Measurements from ENCODE around the gene FAM184A. TPM values are rescaled to one million over a fixed set of nuclear protein-coding genes. Genes with fewer than 3 reads are reported as not detected.

FAM184A gene
- total RNA-seq, 2 donors from 2014 or later, result 6.5 to 9.9 TPM

DNA sequence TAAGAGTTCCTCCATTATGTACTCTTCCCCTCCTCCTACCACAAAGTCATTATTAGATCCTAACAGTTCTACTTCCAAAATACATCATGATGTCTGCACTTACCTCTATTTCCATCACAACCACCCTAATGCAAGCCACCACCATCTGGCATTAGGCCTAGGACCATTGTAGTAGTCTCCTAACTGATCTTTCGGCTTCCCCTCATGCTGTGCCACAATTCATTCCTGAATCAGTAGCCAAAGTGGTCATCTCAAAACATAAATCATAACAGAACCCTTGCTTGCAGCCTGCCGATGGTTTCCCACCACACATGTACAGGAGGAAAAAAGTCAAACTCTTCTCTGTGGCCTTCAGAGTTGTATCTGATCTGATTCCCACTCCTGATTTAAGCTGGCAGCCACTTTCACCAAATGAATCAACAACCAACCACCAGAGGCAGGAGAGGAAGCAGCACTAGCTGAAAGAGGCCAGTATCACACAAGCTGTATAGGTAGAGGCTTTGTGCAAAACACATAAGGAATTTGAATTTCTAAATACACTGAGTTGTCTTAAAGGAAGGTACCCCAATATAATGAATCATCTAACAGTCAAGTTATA lies 26.1 kb downstream of the FAM184A start:
- TF ChIP-seq POLR2A (IDR thresholded peaks at IDR 0.05) (no peak), CTCF (IDR thresholded peaks at IDR 0.05) (no peak)
- Histone ChIP-seq H3K27me3 (no peaks in the 10 kb centered on the region), H3K9me3 (no peaks in the 10 kb centered on the region), H3K36me3 (replicated peaks in 1 of 2; ENCODE audit: insufficient read depth in 1 of 2, low read depth in 2 of 2) (no peaks in the 10 kb centered on the region), H3K4me3 (no peak overlapping the region), H3K4me1 (no peaks in the 10 kb centered on the region), H3K27ac (no peak overlapping the region)
- intact Hi-C loops (cut with DNase I), result no loop called here
- ATAC-seq (no peak), DNase-seq (no peak)
- WGBS, 2 donors, result 67 to 78% methylated on average over 2 of the region's 2 CpGs

- DNase-seq, result no peak
- 86 to 87% methylated on average over 5 of the region's 5 CpGs for WGBS, 2 donors
- intact Hi-C loops (cut with DNase I), result no loop called here
- TF ChIP-seq POLR2A (IDR thresholded peaks at IDR 0.05), result no peak
- no peak for TF ChIP-seq CTCF (IDR thresholded peaks at IDR 0.05)
- Histone ChIP-seq H3K27me3 (no peaks in the 10 kb centered on the region), H3K4me1 (no peaks in the 10 kb centered on the region), H3K9me3 (no peaks in the 10 kb centered on the region), H3K4me3 (no peak overlapping the region), H3K36me3 (replicated peaks in 1 of 2; ENCODE audit: insufficient read depth in 1 of 2, low read depth in 2 of 2) (no peaks in the 10 kb centered on the region), H3K27ac (no peak overlapping the region)
- ATAC-seq, result no peak
Observed at GRCh38 chr6:119044255-119044654, 34.2 kb downstream of the FAM184A start.

GRCh38 chr6:119043783-119044182 lies 34.7 kb downstream of the FAM184A start:
- Histone ChIP-seq H3K4me1 (no peaks in the 10 kb centered on the region), H3K27me3 (no peaks in the 10 kb centered on the region), H3K4me3 (no peak overlapping the region), H3K27ac (no peak overlapping the region), H3K36me3 (replicated peaks in 1 of 2; ENCODE audit: insufficient read depth in 1 of 2, low read depth in 2 of 2) (no peaks in the 10 kb centered on the region), H3K9me3 (no peaks in the 10 kb centered on the region)
- intact Hi-C loops (cut with DNase I), result no loop called here
- no peak for ATAC-seq
- TF ChIP-seq POLR2A (IDR thresholded peaks at IDR 0.05), result no peak
- no peak for TF ChIP-seq CTCF (IDR thresholded peaks at IDR 0.05)
- DNase-seq, result no peak

- no peak for DNase-seq
- H3K4me3 ChIP-seq, result no peak overlapping the region
- intact Hi-C loops (cut with DNase I), result no loop called here
- no peak for ATAC-seq
- no peaks in the 10 kb centered on the region for H3K4me1 ChIP-seq
- no peaks in the 10 kb centered on the region for H3K36me3 ChIP-seq (replicated peaks in 1 of 2; ENCODE audit: insufficient read depth in 1 of 2, low read depth in 2 of 2)
- TF ChIP-seq CTCF (IDR thresholded peaks at IDR 0.05) (no peak), POLR2A (IDR thresholded peaks at IDR 0.05) (no peak)
- no peak overlapping the region for H3K27ac ChIP-seq
- H3K27me3 ChIP-seq, result no peaks in the 10 kb centered on the region
- no peaks in the 10 kb centered on the region for H3K9me3 ChIP-seq
- WGBS, 2 donors, result 88 to 100% methylated on average over 1 of the region's 1 CpG
Observed at GRCh38 chr6:119043265-119043664, 35.2 kb downstream of the FAM184A start.

DNA sequence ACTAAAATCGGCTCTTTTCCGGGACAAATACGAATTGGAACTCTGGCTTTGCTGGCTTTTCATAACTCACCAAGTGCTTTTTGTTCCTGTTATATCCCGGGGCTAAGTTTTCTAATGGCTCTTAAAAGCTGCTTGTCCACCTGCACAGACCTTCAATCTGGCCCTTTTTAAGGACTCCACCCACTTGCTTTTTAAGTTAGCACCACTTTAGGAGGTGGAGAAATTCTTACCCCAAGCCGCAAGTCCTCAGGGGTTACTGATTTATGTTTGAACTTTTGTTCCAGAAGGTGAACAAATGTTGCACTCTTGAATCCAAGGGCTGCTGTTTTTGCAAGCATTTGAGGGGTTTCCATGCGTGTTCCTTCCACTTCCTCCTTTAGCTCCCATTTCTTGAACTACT lies 37.8 kb downstream of the FAM184A start:
- H3K9me3 ChIP-seq, result no peaks in the 10 kb centered on the region
- no peak overlapping the region for H3K27ac ChIP-seq
- DNase-seq, result no peak
- no peaks in the 10 kb centered on the region for H3K4me1 ChIP-seq
- H3K36me3 ChIP-seq (replicated peaks in 1 of 2; ENCODE audit: insufficient read depth in 1 of 2, low read depth in 2 of 2), result no peaks in the 10 kb centered on the region
- no peak for ATAC-seq
- WGBS, 2 donors, result 78 to 82% methylated on average over 6 of the region's 6 CpGs
- no peak overlapping the region for H3K4me3 ChIP-seq
- H3K27me3 ChIP-seq, result no peaks in the 10 kb centered on the region
- TF ChIP-seq CTCF (IDR thresholded peaks at IDR 0.05) (no peak), POLR2A (IDR thresholded peaks at IDR 0.05) (no peak)
- intact Hi-C loops (cut with DNase I), result no loop called here
